MCF 10A (cell line): ENCODE measurements around the gene ASH1L. TPM values are rescaled to one million over a fixed set of nuclear protein-coding genes. Genes with fewer than 3 reads are reported as not detected.
A peak's percentile ranks its signal among the peaks of the same experiment; 100 is the strongest.

Source experiments
- BruUV-seq: library from RNA; stranded (reverse); fragments of 400-500 nt; replicated peaks from 2 replicates; lab custom pipeline; 2021; lab: Mats Ljungman, UMichigan
- CTCF ChIA-PET: fragments of 300-600 bp; sonication (Branson Sonifier 250); formaldehyde crosslinking; extraction: SDS; loops from one replicate; lab custom pipeline; 2021; ENCODE audit warnings: antibody characterized with exemption, inconsistent platforms; lab: Yijun Ruan, JAX
- POLR2A ChIA-PET: fragments of 300-600, 350-650 bp; sonication (Branson Sonifier 250); formaldehyde crosslinking; extraction: SDS; loops from one replicate; lab custom pipeline; 2020; ENCODE audit warnings: antibody characterized with exemption, inconsistent platforms; lab: Yijun Ruan, JAX
- DNase-seq: peaks from one replicate; pipeline ENCODE4 v3.0.0-alpha.2; 2018; ENCODE audit not compliant: unreplicated experiment
- H3K27ac Mint-ChIP-seq: one replicate; pipeline ENCODE4 v1.8.0; 2022; ENCODE audit warnings: mild to moderate bottlenecking, low read depth, mixed read lengths; ENCODE audit not compliant: unreplicated experiment
- H3K27me3 Mint-ChIP-seq: one replicate; pipeline ENCODE4 v1.8.0; 2022; ENCODE audit warnings: mixed read lengths; ENCODE audit not compliant: insufficient read depth, unreplicated experiment
- H3K36me3 Mint-ChIP-seq: one replicate; pipeline ENCODE4 v1.8.0; 2022; ENCODE audit warnings: mild to moderate bottlenecking, moderate library complexity, mixed read lengths; ENCODE audit not compliant: insufficient read depth, unreplicated experiment
- H3K4me1 Mint-ChIP-seq: one replicate; pipeline ENCODE4 v1.8.0; 2022; ENCODE audit warnings: mixed read lengths; ENCODE audit not compliant: insufficient read depth, unreplicated experiment
- H3K4me3 Mint-ChIP-seq: one replicate; pipeline ENCODE4 v1.8.0; 2022; ENCODE audit warnings: mild to moderate bottlenecking, moderate library complexity, mixed read lengths; ENCODE audit not compliant: unreplicated experiment
- H3K9me3 Mint-ChIP-seq: one replicate; pipeline ENCODE4 v1.8.0; 2022; ENCODE audit warnings: mixed read lengths; ENCODE audit not compliant: unreplicated experiment
- intact Hi-C: fragments of 100-400 bp; cut with micrococcal nuclease; formaldehyde crosslinking; loops from 2 replicates; pipeline ENCODE4 v1.14.1; 2022
- total RNA-seq: library from RNA; stranded (reverse); gene quantifications from 2 replicates; pipeline ENCODE4 v1.2.3, GENCODE V29; 2022
- TF ChIP-seq, protein P1 (sequence below): fragments of 200-600 bp; IDR thresholded peaks from one replicate; pipeline ENCODE4 v1.8.0; 2022; ENCODE audit warnings: antibody characterized with exemption, mild to moderate bottlenecking; ENCODE audit not compliant: unreplicated experiment

Gene ASH1L
- total RNA-seq, 1 experiment from 2014 or later: 59.1 TPM

DNA sequence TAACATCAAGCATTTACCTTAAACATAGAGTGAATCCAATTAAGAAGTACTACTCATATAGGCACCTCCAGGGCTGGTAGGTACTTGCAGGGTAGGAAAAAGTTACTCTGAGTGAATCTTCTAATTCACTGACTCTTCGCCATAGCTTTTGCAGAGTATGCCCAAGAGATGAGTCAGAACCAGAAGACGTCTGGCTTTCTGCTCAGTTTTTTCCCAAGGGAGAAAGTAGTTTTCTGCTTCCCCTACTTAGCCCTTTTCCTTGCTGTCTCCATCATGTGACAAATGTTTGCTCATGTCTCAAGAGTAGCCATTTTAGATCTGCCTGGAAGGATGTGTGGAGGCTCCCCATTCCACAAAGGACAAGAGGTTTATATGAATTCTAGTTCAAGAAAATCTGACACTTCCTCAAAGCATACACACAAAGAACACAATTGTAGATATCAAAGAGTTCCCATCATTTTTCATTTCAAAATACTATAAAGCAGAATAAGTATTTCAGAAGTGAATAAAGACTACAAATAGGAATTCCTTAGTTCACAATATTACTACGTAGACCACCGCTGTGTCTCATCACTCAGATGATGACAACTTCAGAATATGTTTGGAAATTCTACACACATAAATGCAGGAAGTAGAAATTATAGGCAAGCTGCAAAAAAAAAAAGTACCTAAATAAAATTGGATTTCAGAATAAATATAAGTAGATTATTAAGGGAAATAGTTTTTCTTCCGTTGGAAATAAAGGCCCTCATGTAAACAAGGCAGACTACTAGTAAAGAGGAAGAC, 98.5 kb downstream of the ASH1L start:
- intact Hi-C loops: no loop called here
- H3K4me1 Mint-ChIP-seq: peaks cover 18% of the 10 kb centered on the region
- TF ChIP-seq, protein P1, sequence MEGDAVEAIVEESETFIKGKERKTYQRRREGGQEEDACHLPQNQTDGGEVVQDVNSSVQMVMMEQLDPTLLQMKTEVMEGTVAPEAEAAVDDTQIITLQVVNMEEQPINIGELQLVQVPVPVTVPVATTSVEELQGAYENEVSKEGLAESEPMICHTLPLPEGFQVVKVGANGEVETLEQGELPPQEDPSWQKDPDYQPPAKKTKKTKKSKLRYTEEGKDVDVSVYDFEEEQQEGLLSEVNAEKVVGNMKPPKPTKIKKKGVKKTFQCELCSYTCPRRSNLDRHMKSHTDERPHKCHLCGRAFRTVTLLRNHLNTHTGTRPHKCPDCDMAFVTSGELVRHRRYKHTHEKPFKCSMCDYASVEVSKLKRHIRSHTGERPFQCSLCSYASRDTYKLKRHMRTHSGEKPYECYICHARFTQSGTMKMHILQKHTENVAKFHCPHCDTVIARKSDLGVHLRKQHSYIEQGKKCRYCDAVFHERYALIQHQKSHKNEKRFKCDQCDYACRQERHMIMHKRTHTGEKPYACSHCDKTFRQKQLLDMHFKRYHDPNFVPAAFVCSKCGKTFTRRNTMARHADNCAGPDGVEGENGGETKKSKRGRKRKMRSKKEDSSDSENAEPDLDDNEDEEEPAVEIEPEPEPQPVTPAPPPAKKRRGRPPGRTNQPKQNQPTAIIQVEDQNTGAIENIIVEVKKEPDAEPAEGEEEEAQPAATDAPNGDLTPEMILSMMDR: no peak
- H3K4me3 Mint-ChIP-seq: no peak overlapping the region
- DNase-seq: peak; percentile 60
- H3K36me3 Mint-ChIP-seq: peaks cover 35% of the 10 kb centered on the region
- no TSS peak for BruUV-seq
- ChIA-PET CTCF (interaction anchor here (0.7 kb wide), 1 partner anchor 10 kb away, joined by 3 read pairs; no protein-coding TSS in a partner anchor), POLR2A (interaction anchor here (0.8 to 2.1 kb wide), 2 partner anchors 8 to 9 kb away, joined by 3 to 6 read pairs; no protein-coding TSS in a partner anchor)
- H3K27me3 Mint-ChIP-seq: no peaks in the 10 kb centered on the region
- no peaks in the 10 kb centered on the region for H3K9me3 Mint-ChIP-seq
- peak overlapping the region; percentile 70 for H3K27ac Mint-ChIP-seq

DNA sequence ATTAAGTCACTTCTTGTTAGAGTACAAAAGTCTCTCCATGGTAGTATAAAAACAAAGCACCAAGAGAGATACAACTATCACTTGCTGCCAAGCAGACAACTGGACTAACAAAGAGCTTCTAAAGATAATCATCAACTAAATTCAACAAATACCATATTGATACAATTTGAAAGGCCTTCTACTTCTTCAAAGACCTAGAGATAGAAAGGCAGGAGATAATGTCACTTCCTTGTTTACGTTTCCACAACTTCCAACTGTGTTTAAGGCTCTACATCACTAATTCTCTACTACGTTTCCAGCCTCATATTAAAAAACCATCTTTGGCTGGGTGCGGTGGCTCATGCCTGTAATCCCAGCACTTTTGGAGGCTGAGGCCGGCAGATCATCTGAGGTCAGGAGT, 104.5 kb downstream of the ASH1L start:
- no peak for DNase-seq
- Mint-ChIP-seq H3K27me3 (no peaks in the 10 kb centered on the region), H3K4me1 (peaks cover 8% of the 10 kb centered on the region), H3K27ac (no peak overlapping the region), H3K9me3 (no peaks in the 10 kb centered on the region), H3K36me3 (peaks cover 67% of the 10 kb centered on the region), H3K4me3 (no peak overlapping the region)
- ChIA-PET POLR2A (no interaction called here), CTCF (interaction anchor here (0.6 kb wide), 1 partner anchor 190 kb away, joined by 3 read pairs; no protein-coding TSS in a partner anchor)
- no TSS peak for BruUV-seq
- TF ChIP-seq, protein P1: no peak
- intact Hi-C loops: no loop called here

DNA sequence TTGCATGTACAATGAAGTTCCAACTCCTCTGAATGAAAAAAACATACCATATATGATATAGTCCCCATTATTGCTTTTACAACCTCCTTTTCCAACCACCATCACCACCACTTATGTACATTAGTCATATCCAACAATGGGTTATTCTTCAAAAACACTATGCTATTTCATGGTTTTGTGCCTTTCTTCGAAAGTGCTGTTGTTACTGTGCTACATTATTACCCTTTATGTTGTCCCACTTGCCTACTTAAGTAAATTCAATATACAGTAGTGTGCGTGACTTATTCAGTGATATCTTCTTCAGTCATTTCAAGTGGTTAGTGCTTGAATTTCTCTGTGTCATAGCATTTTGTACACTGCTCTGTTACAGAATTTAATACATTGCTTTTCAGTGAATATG, 105.3 kb downstream of the ASH1L start:
- DNase-seq: no peak
- no TSS peak for BruUV-seq
- Mint-ChIP-seq H3K36me3 (peaks cover 67% of the 10 kb centered on the region), H3K4me1 (peaks cover 8% of the 10 kb centered on the region), H3K9me3 (no peaks in the 10 kb centered on the region), H3K27ac (no peak overlapping the region), H3K4me3 (no peak overlapping the region), H3K27me3 (no peaks in the 10 kb centered on the region)
- intact Hi-C loops: no loop called here
- POLR2A ChIA-PET: no interaction called here
- CTCF ChIA-PET: interaction anchor here (1.1 kb wide), 1 partner anchor 206 kb away, joined by 3 read pairs; no protein-coding TSS in a partner anchor
- TF ChIP-seq, protein P1: no peak

DNA sequence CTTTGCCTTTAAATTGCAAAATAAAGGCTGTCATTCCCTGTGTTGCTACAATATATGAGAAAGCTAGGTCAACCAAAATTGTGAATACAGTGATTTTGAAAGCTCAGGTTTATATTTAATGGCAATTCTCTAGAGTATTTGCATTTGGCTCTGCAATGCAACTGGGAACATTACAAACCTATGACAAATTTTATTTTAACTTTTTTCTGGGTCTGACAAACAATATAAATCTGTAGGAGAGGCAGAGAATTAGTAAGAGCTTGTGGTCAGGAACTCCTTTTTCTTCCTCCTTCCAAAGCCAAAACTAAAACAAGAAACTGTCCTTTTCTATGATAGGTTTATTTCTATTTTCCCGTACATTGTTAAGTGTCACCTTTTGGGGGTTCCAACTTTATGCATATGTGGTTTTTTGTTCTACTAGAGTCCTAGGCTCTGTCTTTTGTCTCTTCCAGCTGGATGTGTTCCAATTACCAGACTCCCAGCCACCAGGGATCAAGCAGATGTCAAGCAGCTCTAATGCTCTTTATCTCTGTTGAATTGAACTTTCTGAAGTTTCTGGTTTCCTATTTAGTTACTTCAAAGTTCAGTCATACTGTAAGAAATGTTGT, 106.9 kb downstream of the ASH1L start:
- POLR2A ChIA-PET: interaction anchor here (0.7 to 1.5 kb wide), 5 partner anchors 8 to 62 kb away, joined by 3 to 6 read pairs (median 3); no protein-coding TSS in a partner anchor

More for the DNA sequence above, 106.9 kb downstream of the ASH1L start:
- Mint-ChIP-seq H3K27me3 (no peaks in the 10 kb centered on the region), H3K27ac (no peak overlapping the region), H3K9me3 (no peaks in the 10 kb centered on the region), H3K4me3 (no peak overlapping the region), H3K4me1 (peaks cover 8% of the 10 kb centered on the region), H3K36me3 (peaks cover 66% of the 10 kb centered on the region)
- BruUV-seq: no TSS peak
- CTCF ChIA-PET: no interaction called here
- intact Hi-C loops: no loop called here
- no peak for DNase-seq
- TF ChIP-seq, protein P1: no peak
